Skeletal muscle satellite cell (primary cell): ENCODE data around the gene DNMT3A.

Source experiments
- H3K27me3 ChIP-seq: 2 replicates; pipeline ENCODE4 v1.7.0; 2013; ENCODE audit warnings: low read length; ENCODE audit not compliant: control insufficient read depth, insufficient read depth
- H3K36me3 ChIP-seq: 2 replicates; pipeline ENCODE4 v1.7.0; 2013; ENCODE audit warnings: mild to moderate bottlenecking, control low read depth, low read length; ENCODE audit not compliant: insufficient read depth
- H3K4me1 ChIP-seq: 2 replicates; pipeline ENCODE4 v1.7.0; 2013; ENCODE audit warnings: low read length; ENCODE audit not compliant: control insufficient read depth, insufficient read depth
- H3K4me2 ChIP-seq: 2 replicates; pipeline ENCODE4 v1.7.0; 2013; ENCODE audit warnings: mild to moderate bottlenecking, low read length
- H3K4me3 ChIP-seq: 2 replicates; pipeline ENCODE4 v1.7.0; 2013; ENCODE audit warnings: low read length
- H3K9ac ChIP-seq: 2 replicates; pipeline ENCODE4 v1.7.0; 2013; ENCODE audit warnings: mild to moderate bottlenecking, low read depth, low read length, moderate library complexity
- H3K9me3 ChIP-seq: replicated peaks from 2 replicates; pipeline ENCODE4 v1.7.0; 2013; ENCODE audit warnings: mild to moderate bottlenecking, control low read depth, low read length

DNMT3A gene

GRCh38 chr2:25249785-25250184 is 91.9 kb downstream of the DNMT3A start:
- Histone ChIP-seq H3K27me3 (no peaks in the 10 kb centered on the region), H3K36me3 (peaks cover 29% of the 10 kb centered on the region), H3K4me2 (no peak overlapping the region), H3K9ac (no peak overlapping the region), H3K4me1 (peaks cover 19% of the 10 kb centered on the region), H3K4me3 (no peak overlapping the region), H3K9me3 (no peaks in the 10 kb centered on the region)

- Histone ChIP-seq H3K27me3 (no peaks in the 10 kb centered on the region), H3K4me3 (no peak overlapping the region), H3K4me1 (peaks cover 19% of the 10 kb centered on the region), H3K9ac (no peak overlapping the region), H3K4me2 (no peak overlapping the region), H3K9me3 (no peaks in the 10 kb centered on the region), H3K36me3 (peaks cover 45% of the 10 kb centered on the region)
These were observed 93.8 kb downstream of the DNMT3A start for GRCh38 chr2:25247792-25248512.

DNA sequence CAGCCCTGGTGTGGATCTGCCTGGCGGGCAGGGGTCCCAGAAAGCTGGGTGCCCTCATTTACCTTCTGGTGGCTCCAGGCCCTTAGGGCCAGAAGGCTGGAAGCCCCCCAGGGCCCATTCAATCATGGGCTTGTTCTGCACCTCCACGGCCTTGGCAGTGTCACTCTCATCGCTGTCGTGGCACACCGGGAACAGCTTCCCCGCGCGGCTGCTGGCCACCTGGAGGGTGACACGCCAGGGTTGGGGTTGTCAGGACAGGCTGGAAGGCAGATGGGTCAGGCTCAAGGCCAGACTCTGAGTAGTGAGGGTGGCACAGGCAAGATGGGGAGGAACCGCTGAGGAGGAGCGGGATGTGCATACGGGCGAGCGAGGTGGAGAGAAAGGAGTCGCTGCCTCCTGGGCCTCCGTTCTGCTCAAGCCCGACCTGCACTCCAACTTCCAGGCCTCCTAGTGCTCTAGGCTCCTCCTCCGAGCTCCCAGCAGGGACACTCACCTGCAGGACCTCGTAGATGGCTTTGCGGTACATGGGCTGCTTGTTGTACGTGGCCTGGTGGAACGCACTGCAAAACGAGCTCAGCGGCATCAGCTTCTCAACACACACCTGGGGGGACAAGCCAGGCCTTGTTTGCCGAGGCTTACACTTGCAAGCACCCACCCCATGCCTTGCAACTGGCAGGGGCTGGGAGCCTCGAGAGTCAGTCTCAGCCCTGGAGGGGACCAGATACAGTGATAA is 95.0 kb downstream of the DNMT3A start:
- H3K4me2 ChIP-seq = no peak overlapping the region
- H3K9me3 ChIP-seq = no peaks in the 10 kb centered on the region
- no peak overlapping the region for H3K4me3 ChIP-seq
- H3K27me3 ChIP-seq = no peaks in the 10 kb centered on the region
- peaks cover 53% of the 10 kb centered on the region for H3K36me3 ChIP-seq
- H3K9ac ChIP-seq = no peak overlapping the region
- peaks cover 17% of the 10 kb centered on the region for H3K4me1 ChIP-seq

- H3K4me3 ChIP-seq = no peak overlapping the region
- no peaks in the 10 kb centered on the region for H3K9me3 ChIP-seq
- peaks cover 60% of the 10 kb centered on the region for H3K36me3 ChIP-seq
- no peak overlapping the region for H3K4me2 ChIP-seq
- H3K4me1 ChIP-seq = peaks cover 11% of the 10 kb centered on the region
- H3K9ac ChIP-seq = no peak overlapping the region
- no peaks in the 10 kb centered on the region for H3K27me3 ChIP-seq
These were observed 95.7 kb downstream of the DNMT3A start for GRCh38 chr2:25246001-25246400.

GRCh38 chr2:25245141-25245540 is 96.6 kb downstream of the DNMT3A start:
- Histone ChIP-seq H3K36me3 (peaks cover 68% of the 10 kb centered on the region), H3K4me1 (peaks cover 4% of the 10 kb centered on the region), H3K4me3 (no peak overlapping the region), H3K4me2 (no peak overlapping the region), H3K9me3 (no peaks in the 10 kb centered on the region), H3K9ac (no peak overlapping the region), H3K27me3 (no peaks in the 10 kb centered on the region)

DNA sequence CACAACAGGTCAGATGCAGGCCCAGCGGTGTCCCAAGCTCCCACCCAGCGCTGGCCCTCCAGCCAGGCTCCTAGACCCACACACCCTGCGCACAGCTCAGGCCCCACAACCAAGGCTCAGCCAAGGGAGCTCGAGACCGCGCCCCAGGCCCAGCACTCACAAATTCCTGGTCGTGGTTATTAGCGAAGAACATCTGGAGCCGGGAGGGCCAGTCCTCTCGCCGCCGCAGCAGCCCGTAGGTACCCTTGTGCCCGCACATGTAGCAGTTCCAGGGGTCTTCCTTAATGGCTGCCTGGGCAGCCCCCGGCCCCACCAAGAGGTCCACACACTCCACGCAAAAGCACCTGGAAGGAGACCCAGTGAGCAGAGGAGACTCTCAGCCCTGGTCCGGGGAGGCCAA is 97.7 kb downstream of the DNMT3A start:
- Histone ChIP-seq H3K36me3 (peaks cover 79% of the 10 kb centered on the region), H3K9ac (no peak overlapping the region), H3K4me3 (no peak overlapping the region)

GRCh38 chr2:25241452-25241851 is 100.3 kb downstream of the DNMT3A start:
- peaks cover 70% of the 10 kb centered on the region for H3K36me3 ChIP-seq
- H3K4me1 ChIP-seq = no peaks in the 10 kb centered on the region
- H3K9me3 ChIP-seq = no peaks in the 10 kb centered on the region
- no peak overlapping the region for H3K4me3 ChIP-seq
- no peak overlapping the region for H3K9ac ChIP-seq
- H3K27me3 ChIP-seq = no peaks in the 10 kb centered on the region
- no peak overlapping the region for H3K4me2 ChIP-seq

More for the DNA sequence above, 97.7 kb downstream of the DNMT3A start:
- Histone ChIP-seq H3K9me3 (no peaks in the 10 kb centered on the region), H3K4me1 (no peaks in the 10 kb centered on the region), H3K4me2 (no peak overlapping the region), H3K27me3 (no peaks in the 10 kb centered on the region)

DNA sequence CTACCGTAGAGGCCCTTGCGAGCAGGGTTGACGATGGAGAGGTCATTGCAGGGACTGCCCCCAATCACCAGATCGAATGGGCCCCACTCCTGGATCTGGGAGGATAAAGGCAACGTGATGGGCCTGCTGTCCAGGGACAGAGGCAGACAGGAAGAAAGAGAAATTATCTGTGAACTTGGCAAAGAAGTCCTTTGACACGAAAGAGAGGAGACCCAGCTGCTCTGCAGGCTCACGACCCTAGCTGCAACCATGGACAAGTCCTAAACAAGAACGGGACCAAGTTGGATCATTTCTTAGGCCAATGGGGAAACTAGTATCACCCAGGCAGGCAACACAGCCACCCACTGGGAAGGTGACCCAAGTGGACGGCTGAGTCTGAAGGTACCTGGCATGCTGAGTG is 101.1 kb downstream of the DNMT3A start:
- Histone ChIP-seq H3K4me2 (no peak overlapping the region), H3K9ac (no peak overlapping the region), H3K4me1 (no peaks in the 10 kb centered on the region), H3K4me3 (no peak overlapping the region), H3K36me3 (peaks cover 65% of the 10 kb centered on the region), H3K27me3 (no peaks in the 10 kb centered on the region), H3K9me3 (no peaks in the 10 kb centered on the region)

- H3K4me1 ChIP-seq = no peaks in the 10 kb centered on the region
- no peak overlapping the region for H3K4me2 ChIP-seq
- H3K27me3 ChIP-seq = no peaks in the 10 kb centered on the region
- H3K9me3 ChIP-seq = no peaks in the 10 kb centered on the region
- H3K9ac ChIP-seq = no peak overlapping the region
- no peak overlapping the region for H3K4me3 ChIP-seq
- H3K36me3 ChIP-seq = peaks cover 57% of the 10 kb centered on the region
These were observed 102.8 kb downstream of the DNMT3A start for GRCh38 chr2:25238920-25239319.

- H3K4me1 ChIP-seq = no peaks in the 10 kb centered on the region
- no peaks in the 10 kb centered on the region for H3K27me3 ChIP-seq
- H3K9ac ChIP-seq = no peak overlapping the region
- H3K4me2 ChIP-seq = no peak overlapping the region
- no peak overlapping the region for H3K4me3 ChIP-seq
- H3K9me3 ChIP-seq = no peaks in the 10 kb centered on the region
- H3K36me3 ChIP-seq = peaks cover 52% of the 10 kb centered on the region
These were observed 104.0 kb downstream of the DNMT3A start for GRCh38 chr2:25237764-25238163.

DNA sequence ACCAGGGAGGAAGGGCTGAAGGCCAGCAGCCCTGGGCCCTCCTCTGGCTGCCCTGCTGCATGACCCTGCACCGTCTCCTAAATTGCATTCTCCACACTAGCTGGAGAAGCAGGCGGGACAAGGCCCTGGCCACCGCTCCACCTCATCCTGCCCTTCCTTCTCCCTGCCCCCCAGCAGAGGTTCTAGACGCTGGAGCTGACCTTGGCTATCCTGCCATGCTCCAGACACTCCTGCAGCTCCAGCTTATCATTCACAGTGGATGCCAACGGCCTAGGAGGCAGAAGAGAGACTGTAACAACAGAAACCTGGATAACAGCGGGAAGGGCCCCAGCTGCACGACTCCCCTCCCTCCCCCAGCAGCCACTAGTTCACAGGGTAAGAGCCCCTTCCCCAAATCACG is 105.0 kb downstream of the DNMT3A start:
- Histone ChIP-seq H3K4me1 (no peaks in the 10 kb centered on the region), H3K36me3 (peaks cover 49% of the 10 kb centered on the region), H3K27me3 (no peaks in the 10 kb centered on the region), H3K4me2 (no peak overlapping the region), H3K9ac (no peak overlapping the region), H3K4me3 (no peak overlapping the region), H3K9me3 (no peaks in the 10 kb centered on the region)

DNA sequence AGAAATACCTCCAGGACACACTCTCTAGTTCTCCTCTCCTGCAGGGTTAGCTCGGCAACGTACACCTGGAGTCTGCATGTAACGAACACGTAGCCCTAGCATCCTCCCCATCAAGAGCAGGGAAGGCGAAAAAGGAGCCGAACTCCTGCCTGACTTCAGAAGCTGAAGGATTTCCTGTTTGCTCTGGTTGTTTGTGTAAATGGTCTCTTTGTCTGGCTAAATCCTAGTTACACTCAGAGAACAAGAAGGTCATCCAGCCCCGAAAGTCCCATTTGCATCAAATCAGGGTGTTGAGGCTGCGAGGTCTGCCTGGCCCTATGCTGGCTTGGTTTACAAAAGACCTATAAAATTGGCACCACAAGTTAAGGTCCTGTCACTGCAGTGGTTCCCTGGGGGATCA is 107.0 kb downstream of the DNMT3A start:
- Histone ChIP-seq H3K4me1 (no peaks in the 10 kb centered on the region), H3K9ac (no peak overlapping the region), H3K4me2 (no peak overlapping the region), H3K4me3 (no peak overlapping the region), H3K9me3 (no peaks in the 10 kb centered on the region), H3K36me3 (peaks cover 34% of the 10 kb centered on the region), H3K27me3 (no peaks in the 10 kb centered on the region)
